Transverse colon (tissue), 4 donors: ENCODE data around the gene MEIOB. TPM values are rescaled to one million over a fixed set of nuclear protein-coding genes. Genes with fewer than 3 reads are reported as not detected.

Source experiments
- DNase-seq: peaks from one replicate; pipeline ENCODE4 v3.0.0-alpha.2; 2019
- H3K27ac ChIP-seq, 4 donors: fragments of 200-600 bp; sonication (generic); 2 replicates each; pipeline ENCODE4 v1.5.1; 2016 to 2018; ENCODE audit warnings: inconsistent platforms in 4 of 4
- H3K27me3 ChIP-seq: fragments of 200-600 bp; sonication (generic); 2 replicates; pipeline ENCODE4 v1.5.1; 2017; ENCODE audit warnings: inconsistent platforms
- H3K36me3 ChIP-seq, 4 donors: fragments of 200-600 bp; sonication (generic); 2 replicates each; pipeline ENCODE4 v1.5.1; 2017 to 2019; ENCODE audit warnings: inconsistent platforms in 4 of 4
- H3K4me1 ChIP-seq, 4 donors: fragments of 200-600 bp; sonication (generic); 2 replicates each; pipeline ENCODE4 v1.5.1; 2017 to 2020; ENCODE audit warnings: inconsistent platforms in 4 of 4
- H3K4me3 ChIP-seq, 4 donors: fragments of 200-600 bp; sonication (generic); 1 replicate in 1 of 4; 2 replicates in 3 of 4; pipeline versions ENCODE4 v1.5.1 to v1.6.1; 2017 to 2019; ENCODE audit warnings: inconsistent platforms in 4 of 4
- H3K9me3 ChIP-seq, 2 donors: fragments of 200-600 bp; sonication (generic); 2 replicates each; pipeline ENCODE4 v1.5.1; 2017 to 2019; ENCODE audit warnings: inconsistent platforms in 2 of 2
- EP300 ChIP-seq: sonication (generic); formaldehyde crosslinking; IDR thresholded peaks from one replicate; pipeline ENCODE4 v1.6.1; 2017; ENCODE audit warnings: antibody characterized with exemption, low read depth
- POLR2A ChIP-seq: fragments of 450-650 bp; IDR thresholded peaks from one replicate; pipeline ENCODE4 v1.6.1; 2016; ENCODE audit warnings: antibody characterized with exemption, mild to moderate bottlenecking, moderate library complexity
- POLR2AphosphoS5 ChIP-seq, 3 donors: sonication (generic); formaldehyde crosslinking; IDR thresholded peaks; one replicate each; pipeline ENCODE4 v1.6.1; 2016; ENCODE audit warnings: antibody characterized with exemption in 3 of 3
- WGBS, 2 donors: methylation state at CpG; one replicate each; pipeline ENCODE4 v1.1.5; 2018; ENCODE audit warnings: low coverage in 1 of 2; 5-methylcytosine and 5-hydroxymethylcytosine counted together
- in situ Hi-C, 4 donors: fragments of 200-750 bp; cut with MboI; loops; one replicate each; pipeline versions ENCODE4 v1.15.0 to v1.15.1; 2017; ENCODE audit warnings: low sequenced_read_pairs in 3 of 4, low pct_ligation_motif_present in 1 of 4, low pct_unique_long_range_greater_than_20kb in 1 of 4
- intact Hi-C: fragments of 100-400 bp; cut with DNase I; formaldehyde crosslinking; loops from one replicate; pipeline ENCODE4 v1.15.1; 2023; ENCODE audit warnings: low total_unique reads
- total RNA-seq, 4 donors: library from RNA; depleted of rRNA; stranded (reverse); fragments of >200 nt; gene quantifications; one replicate each; pipeline ENCODE4 v1.1.0, GENCODE V29; 2016
- TF ChIP-seq, protein P1 (sequence below), 5 experiments: fragments of 200-600 bp in 3 of 5; fragments of 450-650 bp in 2 of 5; sonication (generic) in 3 of 5; IDR thresholded peaks; 1 replicate in 2 of 5; 2 replicates in 3 of 5; pipeline ENCODE4 v1.5.1; 2016 to 2017; ENCODE audit warnings: antibody characterized with exemption in 5 of 5, inconsistent platforms in 3 of 5, mild to moderate bottlenecking in 2 of 5, moderate library complexity in 1 of 5

The MEIOB gene
- total RNA-seq, 4 donors from 2014 or later: not detected

DNA sequence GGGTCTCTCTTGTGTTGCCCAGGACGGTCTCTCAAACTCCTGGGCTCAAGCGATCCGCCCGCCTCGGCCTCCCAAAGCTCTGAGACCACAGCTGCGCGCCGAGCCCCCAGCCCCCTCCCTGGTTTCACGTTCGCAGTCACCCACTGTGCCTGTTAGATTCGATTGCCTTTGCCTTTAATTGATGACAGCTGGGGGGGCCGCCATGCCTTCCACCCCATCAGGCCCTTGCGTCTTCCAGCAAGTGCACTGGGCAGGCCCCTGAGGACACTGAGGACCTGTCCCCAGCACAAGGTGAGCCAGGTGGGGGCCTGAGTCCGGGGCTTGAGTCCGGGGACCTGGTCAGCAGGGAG is 81.7 kb downstream of the MEIOB start:
- no peak for DNase-seq
- no peaks in the 10 kb centered on the region for H3K9me3 ChIP-seq
- no peaks in the 10 kb centered on the region for H3K27me3 ChIP-seq
- in situ Hi-C loops: no loop called here
- TF ChIP-seq POLR2AphosphoS5 (IDR thresholded peaks at IDR 0.05) (no peak), EP300 (no peak), POLR2A (no peak)
- TF ChIP-seq, protein P1, sequence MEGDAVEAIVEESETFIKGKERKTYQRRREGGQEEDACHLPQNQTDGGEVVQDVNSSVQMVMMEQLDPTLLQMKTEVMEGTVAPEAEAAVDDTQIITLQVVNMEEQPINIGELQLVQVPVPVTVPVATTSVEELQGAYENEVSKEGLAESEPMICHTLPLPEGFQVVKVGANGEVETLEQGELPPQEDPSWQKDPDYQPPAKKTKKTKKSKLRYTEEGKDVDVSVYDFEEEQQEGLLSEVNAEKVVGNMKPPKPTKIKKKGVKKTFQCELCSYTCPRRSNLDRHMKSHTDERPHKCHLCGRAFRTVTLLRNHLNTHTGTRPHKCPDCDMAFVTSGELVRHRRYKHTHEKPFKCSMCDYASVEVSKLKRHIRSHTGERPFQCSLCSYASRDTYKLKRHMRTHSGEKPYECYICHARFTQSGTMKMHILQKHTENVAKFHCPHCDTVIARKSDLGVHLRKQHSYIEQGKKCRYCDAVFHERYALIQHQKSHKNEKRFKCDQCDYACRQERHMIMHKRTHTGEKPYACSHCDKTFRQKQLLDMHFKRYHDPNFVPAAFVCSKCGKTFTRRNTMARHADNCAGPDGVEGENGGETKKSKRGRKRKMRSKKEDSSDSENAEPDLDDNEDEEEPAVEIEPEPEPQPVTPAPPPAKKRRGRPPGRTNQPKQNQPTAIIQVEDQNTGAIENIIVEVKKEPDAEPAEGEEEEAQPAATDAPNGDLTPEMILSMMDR (IDR thresholded peaks at IDR 0.05): no peak
- intact Hi-C loops: no loop called here
- H3K27ac ChIP-seq: no peak overlapping the region
- no peak overlapping the region for H3K4me3 ChIP-seq
- 96 to 98% methylated on average over 11 to 15 of the region's 15 CpGs for WGBS, 2 donors
- H3K36me3 ChIP-seq: no peaks in the 10 kb centered on the region
- H3K4me1 ChIP-seq: peaks cover 0 to 9% (median 6%) of the 10 kb centered on the region in 4 donors

DNA sequence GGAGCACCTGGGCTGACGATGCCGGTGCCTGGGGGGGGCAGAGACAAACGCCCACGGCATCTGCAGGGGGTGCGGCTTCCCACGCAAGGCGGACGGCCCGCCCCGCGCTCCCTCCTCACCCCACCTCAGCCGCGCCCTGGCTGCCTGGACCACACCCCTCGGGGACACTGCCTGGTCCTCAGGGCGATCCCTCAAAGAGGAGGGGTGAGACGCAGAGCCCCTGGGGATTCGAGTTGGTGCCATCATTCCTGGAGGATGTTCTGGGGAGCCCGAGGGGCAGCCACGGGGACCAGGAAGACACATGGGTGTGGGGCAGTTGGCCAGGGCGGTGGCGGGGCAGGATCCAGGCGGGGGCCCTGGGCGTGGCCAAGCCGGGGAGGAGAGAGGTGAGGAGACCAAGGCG is 82.3 kb downstream of the MEIOB start:
- H3K4me1 ChIP-seq: peaks cover 0 to 9% (median 6%) of the 10 kb centered on the region in 4 donors
- in situ Hi-C loops (no loop called here), intact Hi-C loops (no loop called here)
- H3K27ac ChIP-seq: no peak overlapping the region
- H3K4me3 ChIP-seq: no peak overlapping the region
- no peaks in the 10 kb centered on the region for H3K27me3 ChIP-seq
- H3K36me3 ChIP-seq: no peaks in the 10 kb centered on the region
- DNase-seq: no peak
- H3K9me3 ChIP-seq: no peaks in the 10 kb centered on the region
- 82% methylated on average over 23 of the region's 25 CpGs; no CpG with 5 or more reads in 1 of the 2 donors for WGBS, 2 donors
- TF ChIP-seq, protein P1 (IDR thresholded peaks at IDR 0.05): no peak
- TF ChIP-seq POLR2A (no peak), POLR2AphosphoS5 (IDR thresholded peaks at IDR 0.05) (no peak), EP300 (no peak)

DNA sequence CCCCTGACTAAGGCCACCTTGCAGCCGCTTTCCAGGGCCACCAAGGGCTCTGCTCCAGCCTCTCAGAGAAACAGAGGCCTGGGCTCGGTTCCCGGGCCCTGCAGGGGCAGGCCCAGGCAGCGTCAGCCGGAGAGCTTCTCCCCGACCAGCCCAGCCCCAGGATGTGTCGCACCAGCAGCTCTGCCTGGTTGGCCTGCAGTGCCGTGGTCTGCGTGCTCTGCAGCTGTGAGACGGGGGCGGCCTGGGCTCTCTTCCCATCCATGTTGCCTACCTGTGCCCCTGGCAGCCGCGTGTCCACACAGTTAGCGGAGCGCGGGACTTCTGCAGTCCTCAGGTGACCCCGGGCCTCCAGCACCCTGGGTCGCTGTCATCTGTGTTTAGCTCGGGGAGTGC is 83.3 kb downstream of the MEIOB start:
- DNase-seq: no peak
- TF ChIP-seq, protein P1 (IDR thresholded peaks at IDR 0.05): no peak
- no peak for TF ChIP-seq POLR2AphosphoS5 (IDR thresholded peaks at IDR 0.05)
- TF ChIP-seq POLR2A: no peak
- no peak for TF ChIP-seq EP300
- Histone ChIP-seq H3K4me1 (peaks cover 0 to 12% (median 9%) of the 10 kb centered on the region in 4 donors), H3K4me3 (no peak overlapping the region), H3K36me3 (no peaks in the 10 kb centered on the region), H3K9me3 (no peaks in the 10 kb centered on the region), H3K27me3 (no peaks in the 10 kb centered on the region), H3K27ac (no peak overlapping the region)
- in situ Hi-C loops: no loop called here
- WGBS, 2 donors: 70% methylated on average over 19 of the region's 19 CpGs; no CpG with 5 or more reads in 1 of the 2 donors
- intact Hi-C loops: no loop called here

DNA sequence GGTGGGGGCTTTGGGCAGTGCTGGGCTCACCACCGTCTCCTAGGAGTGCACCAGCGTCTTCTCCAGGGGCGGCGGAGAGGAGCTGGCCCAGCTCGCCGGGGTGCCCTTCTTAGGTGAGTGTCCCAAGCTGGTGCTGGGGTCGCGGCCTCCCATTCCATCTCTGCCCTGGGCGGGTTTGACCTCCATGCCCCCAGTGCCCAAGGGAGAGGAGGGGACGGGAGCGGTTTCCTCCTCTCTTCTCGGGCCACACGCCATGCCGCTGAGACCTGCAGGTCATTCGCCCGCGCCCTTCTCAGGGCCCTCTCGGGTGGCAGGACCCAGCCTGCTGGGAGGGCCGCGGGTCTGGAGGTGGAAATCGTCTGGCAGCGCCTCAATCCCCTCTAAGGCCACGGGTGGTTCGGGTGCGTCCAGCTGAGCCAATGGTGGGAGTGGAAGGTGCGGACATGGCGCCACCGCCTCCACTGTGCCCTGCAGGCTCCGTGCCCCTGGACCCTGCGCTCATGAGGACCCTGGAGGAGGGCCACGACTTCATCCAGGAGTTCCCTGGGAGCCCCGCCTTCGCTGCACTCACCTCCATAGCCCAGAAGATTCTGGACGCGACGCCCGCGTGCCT is 83.8 kb downstream of the MEIOB start:
- no peak overlapping the region for H3K4me3 ChIP-seq
- no peaks in the 10 kb centered on the region for H3K36me3 ChIP-seq
- in situ Hi-C loops: no loop called here
- no peaks in the 10 kb centered on the region for H3K27me3 ChIP-seq
- no peak for TF ChIP-seq POLR2A
- TF ChIP-seq EP300: no peak
- no peak for TF ChIP-seq POLR2AphosphoS5 (IDR thresholded peaks at IDR 0.05)
- TF ChIP-seq, protein P1 (IDR thresholded peaks at IDR 0.05): no peak
- 92% methylated on average over 27 of the region's 38 CpGs; no CpG with 5 or more reads in 1 of the 2 donors for WGBS, 2 donors
- H3K4me1 ChIP-seq: peaks cover 0 to 12% (median 7%) of the 10 kb centered on the region in 4 donors
- DNase-seq: no peak
- no peaks in the 10 kb centered on the region for H3K9me3 ChIP-seq
- H3K27ac ChIP-seq: no peak overlapping the region
- intact Hi-C loops: no loop called here
